ENCODE results near the gene ADAR.

ADAR gene

DNA sequence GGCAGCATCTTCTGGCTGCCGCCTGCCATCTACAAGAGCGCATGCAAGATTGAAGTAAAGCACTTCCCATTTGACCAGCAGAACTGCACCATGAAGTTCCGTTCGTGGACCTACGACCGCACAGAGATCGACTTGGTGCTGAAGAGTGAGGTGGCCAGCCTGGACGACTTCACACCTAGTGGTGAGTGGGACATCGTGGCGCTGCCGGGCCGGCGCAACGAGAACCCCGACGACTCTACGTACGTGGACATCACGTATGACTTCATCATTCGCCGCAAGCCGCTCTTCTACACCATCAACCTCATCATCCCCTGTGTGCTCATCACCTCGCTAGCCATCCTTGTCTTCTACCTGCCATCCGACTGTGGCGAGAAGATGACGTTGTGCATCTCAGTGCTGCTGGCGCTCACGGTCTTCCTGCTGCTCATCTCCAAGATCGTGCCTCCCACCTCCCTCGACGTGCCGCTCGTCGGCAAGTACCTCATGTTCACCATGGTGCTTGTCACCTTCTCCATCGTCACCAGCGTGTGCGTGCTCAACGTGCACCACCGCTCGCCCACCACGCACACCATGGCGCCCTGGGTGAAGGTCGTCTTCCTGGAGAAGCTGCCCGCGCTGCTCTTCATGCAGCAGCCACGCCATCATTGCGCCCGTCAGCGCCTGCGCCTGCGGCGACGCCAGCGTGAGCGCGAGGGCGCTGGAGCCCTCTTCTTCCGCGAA lies 36.6 kb downstream of the ADAR start:
- CTCF ChIA-PET, result no interaction called here
- DNase-seq (ENCODE audit: low read depth, low spot score), result no peak
- POLR2A ChIA-PET, result no interaction called here
- no peak overlapping the region for H3K4me3 ChIP-seq (ENCODE audit: low read depth, low read length)
- TF ChIP-seq, protein P1, sequence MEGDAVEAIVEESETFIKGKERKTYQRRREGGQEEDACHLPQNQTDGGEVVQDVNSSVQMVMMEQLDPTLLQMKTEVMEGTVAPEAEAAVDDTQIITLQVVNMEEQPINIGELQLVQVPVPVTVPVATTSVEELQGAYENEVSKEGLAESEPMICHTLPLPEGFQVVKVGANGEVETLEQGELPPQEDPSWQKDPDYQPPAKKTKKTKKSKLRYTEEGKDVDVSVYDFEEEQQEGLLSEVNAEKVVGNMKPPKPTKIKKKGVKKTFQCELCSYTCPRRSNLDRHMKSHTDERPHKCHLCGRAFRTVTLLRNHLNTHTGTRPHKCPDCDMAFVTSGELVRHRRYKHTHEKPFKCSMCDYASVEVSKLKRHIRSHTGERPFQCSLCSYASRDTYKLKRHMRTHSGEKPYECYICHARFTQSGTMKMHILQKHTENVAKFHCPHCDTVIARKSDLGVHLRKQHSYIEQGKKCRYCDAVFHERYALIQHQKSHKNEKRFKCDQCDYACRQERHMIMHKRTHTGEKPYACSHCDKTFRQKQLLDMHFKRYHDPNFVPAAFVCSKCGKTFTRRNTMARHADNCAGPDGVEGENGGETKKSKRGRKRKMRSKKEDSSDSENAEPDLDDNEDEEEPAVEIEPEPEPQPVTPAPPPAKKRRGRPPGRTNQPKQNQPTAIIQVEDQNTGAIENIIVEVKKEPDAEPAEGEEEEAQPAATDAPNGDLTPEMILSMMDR (IDR thresholded peaks at IDR 0.05; ENCODE audit: insufficient read depth, low read length, missing control alignments), result no peak

DNA sequence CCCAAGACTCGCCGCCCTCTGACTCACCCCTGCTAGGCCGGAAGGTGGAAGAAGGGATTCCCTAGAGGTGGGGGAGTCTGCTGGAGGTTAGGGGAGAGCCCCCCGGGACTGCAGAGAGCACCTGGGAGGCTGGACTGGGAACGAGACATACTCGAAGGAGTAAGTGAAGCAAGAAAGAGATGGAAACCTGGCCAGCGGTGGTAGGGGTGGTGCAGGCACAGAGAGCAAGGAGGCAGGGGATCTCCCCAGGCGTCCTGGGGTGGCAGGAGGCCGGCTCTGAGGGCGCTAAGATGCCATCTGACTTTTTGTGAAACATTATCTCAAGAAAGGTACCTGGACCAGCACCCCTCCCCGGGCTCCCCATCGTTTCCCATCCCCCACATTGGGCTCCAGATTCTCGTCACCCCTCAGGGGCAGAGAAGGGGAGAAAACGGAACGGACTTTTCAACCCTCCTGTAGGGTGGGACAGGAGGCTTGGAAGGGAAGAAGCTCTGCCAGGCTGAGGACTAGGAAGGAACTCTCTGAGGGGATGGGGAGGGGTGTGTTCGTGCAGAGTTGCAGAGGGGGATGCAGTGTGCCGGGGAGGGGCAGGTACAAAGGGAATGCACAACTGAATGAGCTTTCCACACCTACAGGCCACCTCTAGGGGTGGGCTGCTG lies 39.7 kb downstream of the ADAR start:
- CTCF ChIA-PET, result interaction anchor here (1.1 to 3.0 kb wide), 4 partner anchors 8 to 305 kb away, joined by 3 to 25 read pairs (median 4); no protein-coding TSS in a partner anchor
- POLR2A ChIA-PET, result no interaction called here
- TF ChIP-seq, protein P1 (IDR thresholded peaks at IDR 0.05; ENCODE audit: insufficient read depth, low read length, missing control alignments), result no peak
- no peak for DNase-seq (ENCODE audit: low read depth, low spot score)
- H3K4me3 ChIP-seq (ENCODE audit: low read depth, low read length), result no peak overlapping the region

DNA sequence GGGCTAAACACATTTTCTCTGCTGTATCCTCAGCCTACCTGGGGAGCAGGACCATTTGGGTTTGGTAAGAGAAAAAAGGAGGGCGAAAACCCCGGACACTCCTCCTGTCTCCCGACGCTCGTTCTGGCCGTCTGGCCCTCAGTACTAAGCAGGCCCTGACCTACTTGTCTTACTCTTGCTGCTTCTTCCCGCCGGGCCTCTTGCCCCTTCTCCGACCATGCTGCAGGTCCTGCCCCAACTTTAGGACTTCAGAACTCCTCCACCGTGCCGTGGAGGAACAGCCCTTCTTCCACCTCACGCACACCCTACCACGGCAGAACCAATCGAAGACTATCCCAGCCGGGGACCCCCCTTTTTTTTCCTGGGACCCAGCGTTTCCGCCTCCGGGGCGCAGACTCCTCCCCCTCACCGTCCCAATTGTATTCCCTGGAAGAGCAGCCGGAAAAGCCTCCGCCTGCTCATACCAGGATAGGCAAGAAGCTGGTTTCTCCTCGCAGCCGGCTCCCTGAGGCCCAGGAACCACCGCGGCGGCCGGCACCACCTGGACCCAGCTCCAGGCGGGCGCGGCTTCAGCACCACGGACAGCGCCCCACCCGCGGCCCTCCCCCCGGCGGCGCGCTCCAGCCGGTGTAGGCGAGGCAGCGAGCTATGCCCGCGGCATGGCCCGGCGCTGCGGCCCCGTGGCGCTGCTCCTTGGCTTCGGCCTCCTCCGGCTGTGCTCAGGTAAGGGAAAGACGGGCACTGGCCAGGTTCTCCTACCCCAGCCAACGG lies 40.4 kb downstream of the ADAR start, which contains the start of gene CHRNB2:
Gene CHRNB2 (plus strand): TSS at position 393 of the 771 bp plus-strand sequence. CDS start 267 bp downstream, at position 660.
- no peak within 1 kb of the TSS for H3K4me3 ChIP-seq (ENCODE audit: low read depth, low read length)
- no peak for DNase-seq (ENCODE audit: low read depth, low spot score)
- TF ChIP-seq, protein P1 (IDR thresholded peaks at IDR 0.05; ENCODE audit: insufficient read depth, low read length, missing control alignments), result no peak
- CTCF ChIA-PET, result interaction anchor here (1.6 to 3.0 kb wide), 3 partner anchors 7 to 306 kb away, joined by 3 to 25 read pairs (median 4); no protein-coding TSS in a partner anchor
- POLR2A ChIA-PET, result no interaction called here

DNA sequence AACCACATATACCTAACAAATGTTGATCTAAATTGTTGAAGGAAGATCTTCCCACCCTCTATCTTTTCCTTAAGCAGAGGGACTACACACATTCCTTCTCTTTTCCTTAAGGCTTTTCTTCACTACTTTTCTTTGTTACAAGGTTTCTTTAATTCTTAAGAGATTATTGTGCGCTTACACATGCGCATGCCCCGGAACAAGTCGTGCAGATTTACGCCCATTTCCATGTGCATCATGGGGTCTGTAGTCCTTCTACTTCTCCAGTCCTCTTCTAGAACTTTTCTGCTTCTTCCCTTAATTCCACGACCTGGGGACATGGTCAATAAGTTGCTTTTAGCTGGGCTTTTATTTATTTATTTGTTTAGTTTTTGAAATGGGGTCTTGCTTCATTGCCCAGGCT lies 42.1 kb downstream of the ADAR start:
- no peak for DNase-seq (ENCODE audit: low read depth, low spot score)
- CTCF ChIA-PET, result interaction anchor here (1.0 kb wide), 1 partner anchor 19 kb away, joined by 3 read pairs; no protein-coding TSS in a partner anchor

DNA sequence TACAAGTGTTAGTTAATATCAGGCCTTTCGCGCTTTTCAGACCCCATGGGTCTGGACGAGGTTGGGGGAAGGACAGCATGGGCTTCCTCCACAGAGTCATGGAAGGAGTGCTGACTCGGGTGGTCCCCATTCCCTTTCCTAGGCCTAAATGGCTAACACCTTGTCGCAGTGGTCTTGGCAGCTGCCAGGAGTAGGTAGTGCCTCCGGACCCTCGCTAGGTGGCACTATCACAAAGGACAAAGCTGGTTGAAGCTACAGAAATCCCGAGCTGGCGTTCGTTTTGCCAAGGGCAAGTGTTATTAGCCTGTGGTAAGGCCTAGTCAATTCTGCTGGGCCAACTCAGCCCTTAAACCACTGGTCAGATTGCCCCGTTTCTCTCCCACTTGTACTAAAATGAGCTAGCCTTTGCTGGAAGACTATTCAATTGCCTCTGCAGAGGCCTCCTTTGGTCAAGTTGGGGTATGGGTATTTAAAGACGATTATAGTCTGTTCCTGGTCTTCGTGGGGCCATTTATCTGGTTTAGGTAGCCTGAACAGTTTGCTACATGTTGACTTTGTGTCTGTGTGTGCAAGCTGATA lies 48.4 kb downstream of the ADAR start:
- peak overlapping the region; percentile 79 for H3K4me3 ChIP-seq (ENCODE audit: low read depth, low read length)
- POLR2A ChIA-PET, result no interaction called here
- TF ChIP-seq, protein P1 (IDR thresholded peaks at IDR 0.05; ENCODE audit: insufficient read depth, low read length, missing control alignments), result peak; percentile 94

More for the DNA sequence above, 42.1 kb downstream of the ADAR start:
- POLR2A ChIA-PET, result no interaction called here
- TF ChIP-seq, protein P1 (IDR thresholded peaks at IDR 0.05; ENCODE audit: insufficient read depth, low read length, missing control alignments), result no peak
- H3K4me3 ChIP-seq (ENCODE audit: low read depth, low read length), result no peak overlapping the region

More for the DNA sequence above, 48.4 kb downstream of the ADAR start:
- CTCF ChIA-PET, result interaction anchor here (0.6 to 2.5 kb wide), 60 partner anchors 9 to 555 kb away, joined by 3 to 44 read pairs (median 5); partner anchors contain the start of genes ADAM15, ADAR, CHRNB2 and KCNN3
- peak; percentile 54 for DNase-seq (ENCODE audit: low read depth, low spot score)

Measured in AG04449 (cell line).